ENCODE measurements around the gene PIGW. TPM values are rescaled to one million over a fixed set of nuclear protein-coding genes. Genes with fewer than 3 reads are reported as not detected.

Gene PIGW
- polyA plus RNA-seq, 2 of the 4 experiments (the other 2 are of a cell fraction): 30.0 to 32.3 TPM

DNA sequence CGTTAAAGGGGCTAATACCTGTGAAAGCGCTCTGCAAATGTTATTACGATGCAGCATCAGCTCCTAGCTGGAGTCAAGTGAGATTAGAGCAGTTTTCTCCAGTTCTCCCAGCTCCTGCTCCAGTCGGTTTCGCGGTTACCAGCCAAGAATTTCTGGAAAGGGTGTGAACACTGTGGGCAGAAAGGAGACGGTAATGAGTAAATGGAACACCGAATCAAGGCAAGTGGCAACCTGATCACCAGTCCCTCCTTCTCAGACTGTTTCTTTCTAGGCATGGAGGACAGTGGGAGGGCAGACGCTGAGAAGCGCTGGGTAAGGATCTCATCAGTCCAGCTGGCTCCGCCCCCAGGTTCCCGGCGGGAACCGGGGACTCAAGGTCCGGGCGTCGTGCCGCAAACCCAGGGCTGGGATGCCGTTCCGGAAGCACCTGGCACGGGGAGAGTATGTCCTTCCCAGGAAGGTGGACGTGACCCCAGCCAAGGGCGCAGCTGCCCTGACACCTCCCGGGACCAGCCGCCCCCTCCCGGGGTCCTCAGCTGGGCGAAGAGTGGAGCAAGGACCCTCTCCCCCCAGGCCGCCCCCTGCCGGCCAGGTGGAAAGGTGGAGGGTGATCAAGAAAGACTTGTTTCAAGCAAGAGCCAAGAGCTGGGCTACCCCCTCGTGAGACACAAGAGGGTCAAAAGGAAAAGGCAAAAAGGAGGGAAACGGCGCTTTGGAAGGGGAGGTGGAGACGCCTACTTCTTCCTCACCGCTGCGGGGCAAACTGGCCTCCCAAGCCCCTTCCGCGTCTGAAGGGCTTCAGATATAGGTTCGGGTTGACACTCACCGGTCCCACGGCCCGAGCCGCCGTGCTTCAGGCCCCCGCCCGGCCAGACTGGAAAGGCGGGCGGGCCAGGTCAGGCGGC lies 600 bp upstream of the PIGW start (continued):
- TF ChIP-seq, protein P1, sequence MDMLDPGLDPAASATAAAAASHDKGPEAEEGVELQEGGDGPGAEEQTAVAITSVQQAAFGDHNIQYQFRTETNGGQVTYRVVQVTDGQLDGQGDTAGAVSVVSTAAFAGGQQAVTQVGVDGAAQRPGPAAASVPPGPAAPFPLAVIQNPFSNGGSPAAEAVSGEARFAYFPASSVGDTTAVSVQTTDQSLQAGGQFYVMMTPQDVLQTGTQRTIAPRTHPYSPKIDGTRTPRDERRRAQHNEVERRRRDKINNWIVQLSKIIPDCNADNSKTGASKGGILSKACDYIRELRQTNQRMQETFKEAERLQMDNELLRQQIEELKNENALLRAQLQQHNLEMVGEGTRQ (IDR thresholded peaks at IDR 0.05): no peak
- TF ChIP-seq CBX2 (IDR thresholded peaks at IDR 0.05; ENCODE audit: borderline replicate concordance, low read depth) (no peak), EHMT2 (IDR thresholded peaks at IDR 0.05; ENCODE audit: low read depth) (no peak), CHD4 (IDR thresholded peaks at IDR 0.05; ENCODE audit: borderline replicate concordance) (no peak), NFE2L2 (conservative IDR thresholded peaks at IDR 0.05; ENCODE audit: low read length) (no peak), KDM1A (IDR thresholded peaks at IDR 0.05; ENCODE audit: low read depth) (no peak), NPAS2 (CRISPR knock-in tag; IDR thresholded peaks at IDR 0.05; ENCODE audit: borderline replicate concordance) (no peak), EHF (CRISPR knock-in tag; IDR thresholded peaks at IDR 0.05) (peak; percentile 54; the same call in 1 of the 2 replicates), REST (IDR thresholded peaks at IDR 0.05) (no peak), RARB (CRISPR knock-in tag; IDR thresholded peaks at IDR 0.05) (no peak), NR3C1 (IDR thresholded peaks at IDR 0.05) (no peak), E2F6 (IDR thresholded peaks at IDR 0.05; ENCODE audit: borderline replicate concordance, low read depth) (peak; percentile 94), HEYL (CRISPR knock-in tag; IDR thresholded peaks at IDR 0.05) (no peak), ESRRA (IDR thresholded peaks at IDR 0.05; ENCODE audit: borderline replicate concordance, low read length) (no peak; the same call in 1 of the 2 replicates), HDAC2 (IDR thresholded peaks at IDR 0.05) (no peak), FOSB (CRISPR knock-in tag; IDR thresholded peaks at IDR 0.05) (peak; percentile 69; the same call in 1 of the 2 replicates), RAD21 (conservative IDR thresholded peaks at IDR 0.05 in 1 of 2, IDR thresholded peaks at IDR 0.05 in 1 of 2) (no peak; a peak in 1 of 5 replicates), CBX8 (IDR thresholded peaks at IDR 0.05) (no peak), FOXS1 (CRISPR knock-in tag; IDR thresholded peaks at IDR 0.05) (no peak), CTCF (IDR thresholded peaks at IDR 0.05) (peak; percentile 81), HOXA7 (CRISPR knock-in tag; IDR thresholded peaks at IDR 0.05) (no peak; the same call in 1 of the 2 replicates), FOSL2 (IDR thresholded peaks at IDR 0.05) (no peak), FOSL2 (CRISPR knock-in tag; IDR thresholded peaks at IDR 0.05) (no peak; the same call in 1 of the 2 replicates)
- TF ChIP-seq, protein P2, sequence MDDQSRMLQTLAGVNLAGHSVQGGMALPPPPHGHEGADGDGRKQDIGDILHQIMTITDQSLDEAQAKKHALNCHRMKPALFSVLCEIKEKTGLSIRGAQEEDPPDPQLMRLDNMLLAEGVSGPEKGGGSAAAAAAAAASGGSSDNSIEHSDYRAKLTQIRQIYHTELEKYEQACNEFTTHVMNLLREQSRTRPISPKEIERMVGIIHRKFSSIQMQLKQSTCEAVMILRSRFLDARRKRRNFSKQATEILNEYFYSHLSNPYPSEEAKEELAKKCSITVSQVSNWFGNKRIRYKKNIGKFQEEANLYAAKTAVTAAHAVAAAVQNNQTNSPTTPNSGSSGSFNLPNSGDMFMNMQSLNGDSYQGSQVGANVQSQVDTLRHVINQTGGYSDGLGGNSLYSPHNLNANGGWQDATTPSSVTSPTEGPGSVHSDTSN (IDR thresholded peaks at IDR 0.05): no peak
- TF ChIP-seq, protein P3, sequence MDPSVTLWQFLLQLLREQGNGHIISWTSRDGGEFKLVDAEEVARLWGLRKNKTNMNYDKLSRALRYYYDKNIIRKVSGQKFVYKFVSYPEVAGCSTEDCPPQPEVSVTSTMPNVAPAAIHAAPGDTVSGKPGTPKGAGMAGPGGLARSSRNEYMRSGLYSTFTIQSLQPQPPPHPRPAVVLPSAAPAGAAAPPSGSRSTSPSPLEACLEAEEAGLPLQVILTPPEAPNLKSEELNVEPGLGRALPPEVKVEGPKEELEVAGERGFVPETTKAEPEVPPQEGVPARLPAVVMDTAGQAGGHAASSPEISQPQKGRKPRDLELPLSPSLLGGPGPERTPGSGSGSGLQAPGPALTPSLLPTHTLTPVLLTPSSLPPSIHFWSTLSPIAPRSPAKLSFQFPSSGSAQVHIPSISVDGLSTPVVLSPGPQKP (IDR thresholded peaks at IDR 0.05; ENCODE audit: low read depth, low read length): no peak

All from A549 (cell line).